ENCODE measurements around the gene GDF15. TPM values are rescaled to one million over a fixed set of nuclear protein-coding genes. Genes with fewer than 3 reads are reported as not detected.

The GDF15 gene
- total and polyA plus RNA-seq, 3 donors from 2014 or later, result 0.93 to 2.5 (median 1.0) TPM

- H3K9me3 ChIP-seq, result no peaks in the 10 kb centered on the region
- H3K4me1 ChIP-seq, result peaks cover 70% of the 10 kb centered on the region
- intact Hi-C loops (cut with DNase I; ENCODE audit: low total_unique reads), result no loop called here
- H3K36me3 ChIP-seq (ENCODE audit: low read depth, missing control alignments), result no peaks in the 10 kb centered on the region
- DNase-seq, result peak; percentile 59
- 7 to 11% methylated on average over 18 to 39 of the region's 39 CpGs for WGBS, 2 donors
- H3K4me3 ChIP-seq, result peak overlapping the region; percentile 57 to 84
- peak overlapping the region; percentile 92 to 93 for H3K27ac ChIP-seq
- TF ChIP-seq POLR2A (IDR thresholded peaks at IDR 0.05) (no peak), CTCF (IDR thresholded peaks at IDR 0.05) (no peak)
- no peaks in the 10 kb centered on the region for H3K27me3 ChIP-seq
Observed at GRCh38 chr19:18418483-18419194, 32.7 kb downstream of the GDF15 start.

DNA sequence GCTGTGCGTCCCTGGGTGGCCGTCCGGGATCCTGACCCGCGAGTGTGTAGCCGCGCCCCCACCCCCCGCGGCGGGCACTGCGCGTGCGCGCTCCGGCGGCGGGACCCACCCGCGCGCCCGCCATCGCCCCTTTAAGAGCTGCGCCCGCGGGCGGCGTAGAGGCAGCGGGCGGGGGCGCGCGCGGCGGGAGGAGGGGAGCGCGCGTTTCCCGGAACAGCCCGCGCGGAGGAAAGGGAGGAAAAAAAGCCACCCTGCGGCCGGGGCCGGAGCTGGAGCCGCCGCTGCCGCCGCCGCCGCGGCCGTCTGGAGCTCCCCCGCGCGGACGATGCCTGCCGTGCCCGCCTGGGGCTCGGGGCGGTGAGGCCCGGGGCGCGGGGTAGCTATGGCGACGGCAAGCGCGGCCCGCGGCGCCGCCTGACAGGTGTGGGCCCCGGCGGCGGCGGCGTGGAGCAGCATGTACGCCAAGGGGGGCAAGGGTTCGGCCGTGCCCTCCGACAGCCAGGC is 33.3 kb downstream of the GDF15 start, which contains the start of gene SSBP4:
SSBP4 (plus strand) TSS at position 204 of the 504 bp plus-strand sequence; CDS start at position 455, 251 bp downstream.
- Histone ChIP-seq H3K9me3 (no peaks in the 10 kb centered on the region), H3K27ac (peak within 1 kb of the TSS; percentile 92 to 93), H3K36me3 (ENCODE audit: low read depth, missing control alignments) (no peaks in the 10 kb centered on the region), H3K4me1 (peaks cover 71% of the 10 kb centered on the region), H3K27me3 (no peaks in the 10 kb centered on the region), H3K4me3 (peak within 1 kb of the TSS; percentile 73 to 84)
- no peak for TF ChIP-seq POLR2A (IDR thresholded peaks at IDR 0.05)
- TF ChIP-seq CTCF (IDR thresholded peaks at IDR 0.05), result peak in 2 of 3 experiments; percentile 39 to 41
- peak; percentile 75 for DNase-seq
- intact Hi-C loops (cut with DNase I; ENCODE audit: low total_unique reads), result no loop called here
- whole genome bisulfite sequencing, 2 donors, result 0% methylated on average over 31 of the region's 80 CpGs; no CpG with 5 or more reads in 1 of the 2 donors

GRCh38 chr19:18419699-18420460 is 33.9 kb downstream of the GDF15 start:
- H3K36me3 ChIP-seq (ENCODE audit: low read depth, missing control alignments), result no peaks in the 10 kb centered on the region
- no peaks in the 10 kb centered on the region for H3K27me3 ChIP-seq
- H3K27ac ChIP-seq, result peak overlapping the region; percentile 49 to 93
- TF ChIP-seq CTCF (IDR thresholded peaks at IDR 0.05) (no peak), POLR2A (IDR thresholded peaks at IDR 0.05) (no peak)
- H3K4me3 ChIP-seq, result peak overlapping the region; percentile 73 to 84
- WGBS, 2 donors, result 1% methylated on average over 31 to 88 of the region's 97 CpGs
- DNase-seq, result no peak
- H3K9me3 ChIP-seq, result no peaks in the 10 kb centered on the region
- intact Hi-C loops (cut with DNase I; ENCODE audit: low total_unique reads), result no loop called here
- H3K4me1 ChIP-seq, result peaks cover 65% of the 10 kb centered on the region

DNA sequence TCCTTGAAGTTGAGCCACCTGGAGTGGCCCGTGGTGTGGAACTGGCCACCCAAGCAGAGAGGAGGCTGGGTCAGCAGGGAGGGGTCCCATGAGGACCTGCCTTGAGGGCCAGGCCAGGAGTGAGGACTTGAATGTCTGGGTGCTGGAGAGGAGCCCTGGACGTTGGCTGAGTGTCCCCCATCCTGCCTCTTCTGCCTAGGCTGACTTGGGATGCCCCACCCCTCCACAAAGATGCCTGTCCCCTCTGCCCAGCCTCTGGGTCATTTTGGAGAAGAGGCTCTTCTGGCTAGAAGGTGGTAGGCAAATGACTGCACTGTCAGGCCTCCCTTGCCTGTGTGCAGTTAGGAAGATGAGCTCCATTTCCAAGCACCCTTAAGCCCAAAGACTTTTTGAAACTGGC is 35.0 kb downstream of the GDF15 start:
- H3K27ac ChIP-seq, result peak overlapping the region; percentile 27 to 93
- WGBS, 2 donors, result 23 to 26% methylated on average over 2 of the region's 2 CpGs
- no peak overlapping the region for H3K4me3 ChIP-seq
- H3K36me3 ChIP-seq (ENCODE audit: low read depth, missing control alignments), result no peaks in the 10 kb centered on the region
- DNase-seq, result no peak
- H3K4me1 ChIP-seq, result peaks cover 62% of the 10 kb centered on the region
- intact Hi-C loops (cut with DNase I; ENCODE audit: low total_unique reads), result no loop called here
- no peaks in the 10 kb centered on the region for H3K27me3 ChIP-seq
- no peaks in the 10 kb centered on the region for H3K9me3 ChIP-seq
- TF ChIP-seq POLR2A (IDR thresholded peaks at IDR 0.05) (no peak), CTCF (IDR thresholded peaks at IDR 0.05) (no peak)

Data from testis (tissue), 3 donors.